Measurements from ENCODE around the gene MAJIN. TPM values are rescaled to one million over a fixed set of nuclear protein-coding genes. Genes with fewer than 3 reads are reported as not detected.

Gene MAJIN
- total and polyA plus RNA-seq, 9 of the 15 experiments (the other 6 are each of a cell fraction or from before 2014, with no cell fraction given), result 0.17 to 0.83 (median 0.24) TPM; not detected in 2

GRCh38 chr11:65013130-65013887, 41.4 kb upstream of the MAJIN start (continued):
- TF ChIP-seq ZNF449 (CRISPR knock-in tag; IDR thresholded peaks at IDR 0.05) (no peak), SMAD2 (IDR thresholded peaks at IDR 0.05; ENCODE audit: low read depth, low read length) (no peak), E2F5 (CRISPR knock-in tag; IDR thresholded peaks at IDR 0.05) (no peak), RBBP5 (IDR thresholded peaks at IDR 0.05; ENCODE audit: borderline replicate concordance, insufficient read depth, low read length, poor library complexity, severe bottlenecking) (no peak), SFPQ (IDR thresholded peaks at IDR 0.05; ENCODE audit: low read depth, low read length) (no peak), SNRNP70 (optimal IDR thresholded peaks at IDR 0.05; ENCODE audit: low read depth, low read length) (no peak), TBL1XR1 (IDR thresholded peaks at IDR 0.05; ENCODE audit: low read length in 2 of 2) (peak in 1 of 2 experiments; percentile 37; a peak in 2 of 4 replicates), ATF6 (CRISPR knock-in tag; IDR thresholded peaks at IDR 0.05) (peak; percentile 29; the same call in 1 of the 2 replicates), MTA2 (IDR thresholded peaks at IDR 0.05; ENCODE audit: low read depth) (no peak), CTCFL (IDR thresholded peaks at IDR 0.05; ENCODE audit: borderline replicate concordance, insufficient read depth, low read depth, low read length, poor library complexity, severe bottlenecking) (peak; percentile 41), PML (IDR thresholded peaks at IDR 0.05; ENCODE audit: low read length) (no peak; the same call in 1 of the 2 replicates), ZNF316 (IDR thresholded peaks at IDR 0.05) (peak; percentile 27; the same call in 1 of the 2 replicates), FOXK2 (conservative IDR thresholded peaks at IDR 0.05 in 1 of 2, IDR thresholded peaks at IDR 0.05 in 1 of 2; ENCODE audit: low read depth in 2 of 2) (0 out of 4 replicates have a peak, but pooled peaks of 1 of the 2 experiments have one; percentile 51), HDAC3 (IDR thresholded peaks at IDR 0.05; ENCODE audit: borderline replicate concordance, partially characterized antibody) (peak; percentile 25), ZNF79 (CRISPR knock-in tag; IDR thresholded peaks at IDR 0.05; ENCODE audit: low read depth) (no peak), GATAD2B (IDR thresholded peaks at IDR 0.05; ENCODE audit: borderline replicate concordance) (no peak), ZZZ3 (IDR thresholded peaks at IDR 0.05) (0 out of 2 replicates have a peak, but pooled peaks have one; percentile 76), WHSC1 (IDR thresholded peaks at IDR 0.05; ENCODE audit: low read length) (no peak)

Data from K562 (cell line).